Esophagus muscularis mucosa (tissue), 4 donors: ENCODE results near the gene LHX6.

ENCODE experiments used
- EP300 ChIP-seq: sonication (generic); formaldehyde crosslinking; IDR thresholded peaks from one replicate; pipeline ENCODE4 v1.6.1; 2017; ENCODE audit warnings: antibody characterized with exemption
- POLR2A ChIP-seq: fragments of 450-650 bp; IDR thresholded peaks from one replicate; pipeline ENCODE4 v1.6.1; 2017; ENCODE audit warnings: antibody characterized with exemption, moderate library complexity, mild to moderate bottlenecking, low read depth
- POLR2AphosphoS5 ChIP-seq, 2 donors: sonication (generic); formaldehyde crosslinking; IDR thresholded peaks; one replicate each; pipeline ENCODE4 v1.6.1; 2017; ENCODE audit warnings: antibody characterized with exemption in 2 of 2
- TF ChIP-seq, protein P1 (sequence below), 3 experiments: fragments of 200-600 bp in 2 of 3; fragments of 450-650 bp in 1 of 3; sonication (generic) in 2 of 3; IDR thresholded peaks; one replicate each; pipeline ENCODE4 v1.5.1; 2017 to 2019; ENCODE audit warnings: antibody characterized with exemption in 3 of 3, mild to moderate bottlenecking in 2 of 3, moderate library complexity in 1 of 3

DNA sequence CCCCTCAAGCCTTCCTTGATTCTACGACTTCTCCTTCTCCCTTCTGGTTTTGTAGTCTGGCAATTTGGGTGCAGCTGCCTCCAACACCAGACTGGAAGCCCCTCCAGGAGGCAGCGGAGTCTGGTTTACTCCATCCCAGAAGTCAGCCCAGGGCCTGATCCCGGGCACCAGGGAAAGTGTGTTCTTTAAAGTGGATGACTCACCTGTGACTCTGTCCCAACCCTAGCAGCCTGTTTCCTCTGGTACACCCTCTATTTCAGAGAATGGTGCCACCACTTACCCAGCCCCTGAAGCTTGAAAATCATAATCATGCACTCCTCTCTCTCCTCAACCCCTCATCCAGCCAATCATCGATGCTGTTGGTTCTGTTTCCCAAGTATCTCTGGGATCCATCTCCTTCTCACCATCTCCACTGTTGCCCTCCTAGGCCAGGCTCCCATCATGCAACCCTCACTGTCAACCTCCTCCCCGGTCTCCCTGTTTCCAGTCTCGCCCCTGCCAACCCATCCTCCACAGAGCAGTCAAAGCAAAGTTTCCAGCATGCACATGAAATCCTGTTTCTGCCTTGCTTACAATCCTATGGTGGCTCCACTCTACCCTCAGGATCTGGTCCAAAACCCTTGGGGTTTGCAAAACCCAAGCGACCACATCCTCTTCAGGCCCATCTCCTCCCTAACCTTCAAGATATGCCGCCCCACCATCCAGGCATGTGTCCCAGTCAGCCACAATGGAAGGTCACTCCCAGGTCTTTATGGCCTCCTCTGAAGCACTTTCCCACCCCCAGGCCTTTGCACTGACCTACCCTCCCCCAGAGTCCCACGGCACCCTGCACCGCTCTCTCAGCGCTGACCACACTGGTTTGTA lies 10.5 kb downstream of the LHX6 start:
- TF ChIP-seq, protein P1, sequence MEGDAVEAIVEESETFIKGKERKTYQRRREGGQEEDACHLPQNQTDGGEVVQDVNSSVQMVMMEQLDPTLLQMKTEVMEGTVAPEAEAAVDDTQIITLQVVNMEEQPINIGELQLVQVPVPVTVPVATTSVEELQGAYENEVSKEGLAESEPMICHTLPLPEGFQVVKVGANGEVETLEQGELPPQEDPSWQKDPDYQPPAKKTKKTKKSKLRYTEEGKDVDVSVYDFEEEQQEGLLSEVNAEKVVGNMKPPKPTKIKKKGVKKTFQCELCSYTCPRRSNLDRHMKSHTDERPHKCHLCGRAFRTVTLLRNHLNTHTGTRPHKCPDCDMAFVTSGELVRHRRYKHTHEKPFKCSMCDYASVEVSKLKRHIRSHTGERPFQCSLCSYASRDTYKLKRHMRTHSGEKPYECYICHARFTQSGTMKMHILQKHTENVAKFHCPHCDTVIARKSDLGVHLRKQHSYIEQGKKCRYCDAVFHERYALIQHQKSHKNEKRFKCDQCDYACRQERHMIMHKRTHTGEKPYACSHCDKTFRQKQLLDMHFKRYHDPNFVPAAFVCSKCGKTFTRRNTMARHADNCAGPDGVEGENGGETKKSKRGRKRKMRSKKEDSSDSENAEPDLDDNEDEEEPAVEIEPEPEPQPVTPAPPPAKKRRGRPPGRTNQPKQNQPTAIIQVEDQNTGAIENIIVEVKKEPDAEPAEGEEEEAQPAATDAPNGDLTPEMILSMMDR (IDR thresholded peaks at IDR 0.05), result no peak
- TF ChIP-seq POLR2A (no peak), POLR2AphosphoS5 (IDR thresholded peaks at IDR 0.05) (no peak), EP300 (no peak)
